ENCODE data around the gene CLPX. TPM values are rescaled to one million over a fixed set of nuclear protein-coding genes. Genes with fewer than 3 reads are reported as not detected.
A peak's percentile ranks its signal among the peaks of the same experiment; 100 is the strongest.
"Not testable (repeated sequence)": the region's sequence is repeated elsewhere in the genome, so short reads cannot be mapped to it uniquely, and the experiment has no call there.

The CLPX gene
- 47.2 TPM for total RNA-seq

GRCh38 chr15:65184868-65185717, at the start of gene CLPX:
Gene CLPX, minus strand, starts transcription at chr15:65185342. Its CDS starts 189 bp downstream, at chr15:65185153.
- peak; percentile 90 for DNase-seq (ENCODE audit: low spot score)

DNA sequence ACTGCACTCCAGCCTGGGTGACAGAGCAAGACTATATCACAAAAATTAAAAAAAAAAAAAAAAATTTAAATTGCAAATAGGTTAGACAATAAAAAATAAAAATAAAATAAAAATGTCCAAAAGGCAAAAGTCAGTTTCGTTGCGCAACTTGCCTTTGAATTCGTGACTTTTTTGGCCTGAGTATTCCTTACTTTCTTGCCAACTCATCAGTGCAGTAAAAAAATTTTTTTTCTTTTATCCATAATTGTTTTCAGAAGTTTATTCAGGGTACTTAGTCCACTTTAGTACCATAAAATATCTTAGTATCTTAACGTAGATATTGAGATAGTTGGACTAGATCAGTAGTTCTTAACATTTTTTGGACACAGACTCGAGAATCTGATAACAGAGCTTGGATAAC, 48.6 kb upstream of the CLPX start:
- no peak for DNase-seq (ENCODE audit: low spot score)

GRCh38 chr15:65232520-65232919, 47.4 kb upstream of the CLPX start:
- DNase-seq (ENCODE audit: low spot score), result no peak

GRCh38 chr15:65231306-65231705, 46.2 kb upstream of the CLPX start:
- no peak for DNase-seq (ENCODE audit: low spot score)

- not testable (repeated sequence) for DNase-seq (ENCODE audit: low spot score)
These were observed 41.8 kb upstream of the CLPX start for GRCh38 chr15:65226901-65227300.

- DNase-seq (ENCODE audit: low spot score), result no peak
These were observed 41.1 kb upstream of the CLPX start for GRCh38 chr15:65226221-65226620.

DNA sequence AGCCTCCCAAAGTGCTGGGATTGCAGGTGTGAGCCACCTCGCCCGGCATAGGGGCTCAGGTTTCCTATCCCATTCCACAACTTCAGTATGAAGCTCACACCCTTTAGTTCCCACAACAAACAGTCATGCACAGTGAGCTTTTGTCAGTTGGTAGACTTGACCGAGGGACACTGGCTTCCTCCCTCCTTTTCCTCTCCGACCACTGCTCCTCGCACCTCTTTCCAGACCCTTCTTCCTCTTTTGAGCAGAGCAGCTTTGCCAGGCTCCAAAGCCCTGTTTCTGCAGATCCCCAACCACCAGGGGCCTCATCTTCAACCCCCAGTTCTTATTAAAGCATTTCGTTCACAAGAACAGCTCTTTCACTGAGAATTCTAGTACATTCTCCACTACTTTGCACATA, 38.9 kb upstream of the CLPX start:
- DNase-seq (ENCODE audit: low spot score), result no peak

DNA sequence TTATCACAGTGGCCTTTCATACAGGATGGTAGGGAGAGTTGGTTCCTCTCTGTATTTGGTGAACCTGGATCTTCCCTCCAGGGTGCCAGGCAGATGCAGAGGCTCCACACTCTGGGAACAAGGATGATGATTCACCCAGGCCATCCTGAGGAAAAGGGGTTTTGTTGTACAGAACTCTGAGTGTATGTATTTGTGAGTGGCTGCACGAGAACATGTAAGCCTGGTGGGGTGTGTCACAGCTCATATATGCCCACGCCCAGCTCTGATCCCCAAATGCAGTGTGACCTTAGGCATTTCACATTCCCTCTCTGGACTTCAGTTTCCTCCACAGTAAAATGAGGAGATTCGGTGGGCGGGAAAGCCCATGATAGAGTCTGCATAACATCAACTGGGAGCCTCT, 37.7 kb upstream of the CLPX start:
- no peak for DNase-seq (ENCODE audit: low spot score)

DNA sequence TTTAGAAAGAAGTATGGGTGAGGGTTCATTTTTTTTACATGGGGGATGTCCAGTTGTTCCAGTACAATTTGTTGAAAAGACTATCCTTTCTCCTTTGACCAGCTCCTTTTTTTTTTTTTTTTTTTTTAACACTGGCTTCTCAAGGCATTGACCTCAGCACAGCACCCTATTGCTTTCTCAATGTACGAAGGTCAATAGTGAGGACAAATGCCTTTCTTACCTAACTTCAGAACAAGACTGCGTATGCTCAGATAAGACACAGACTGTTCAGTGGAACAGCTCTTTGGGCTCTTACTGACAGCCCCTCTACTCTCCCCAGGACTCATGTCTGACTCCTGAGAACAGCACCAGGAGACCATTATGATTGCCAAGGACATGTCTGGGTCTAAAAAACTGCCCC, 36.6 kb upstream of the CLPX start:
- no peak for DNase-seq (ENCODE audit: low spot score)

- no peak for DNase-seq (ENCODE audit: low spot score)
These were observed 34.0 kb upstream of the CLPX start for GRCh38 chr15:65219137-65219536.

DNA sequence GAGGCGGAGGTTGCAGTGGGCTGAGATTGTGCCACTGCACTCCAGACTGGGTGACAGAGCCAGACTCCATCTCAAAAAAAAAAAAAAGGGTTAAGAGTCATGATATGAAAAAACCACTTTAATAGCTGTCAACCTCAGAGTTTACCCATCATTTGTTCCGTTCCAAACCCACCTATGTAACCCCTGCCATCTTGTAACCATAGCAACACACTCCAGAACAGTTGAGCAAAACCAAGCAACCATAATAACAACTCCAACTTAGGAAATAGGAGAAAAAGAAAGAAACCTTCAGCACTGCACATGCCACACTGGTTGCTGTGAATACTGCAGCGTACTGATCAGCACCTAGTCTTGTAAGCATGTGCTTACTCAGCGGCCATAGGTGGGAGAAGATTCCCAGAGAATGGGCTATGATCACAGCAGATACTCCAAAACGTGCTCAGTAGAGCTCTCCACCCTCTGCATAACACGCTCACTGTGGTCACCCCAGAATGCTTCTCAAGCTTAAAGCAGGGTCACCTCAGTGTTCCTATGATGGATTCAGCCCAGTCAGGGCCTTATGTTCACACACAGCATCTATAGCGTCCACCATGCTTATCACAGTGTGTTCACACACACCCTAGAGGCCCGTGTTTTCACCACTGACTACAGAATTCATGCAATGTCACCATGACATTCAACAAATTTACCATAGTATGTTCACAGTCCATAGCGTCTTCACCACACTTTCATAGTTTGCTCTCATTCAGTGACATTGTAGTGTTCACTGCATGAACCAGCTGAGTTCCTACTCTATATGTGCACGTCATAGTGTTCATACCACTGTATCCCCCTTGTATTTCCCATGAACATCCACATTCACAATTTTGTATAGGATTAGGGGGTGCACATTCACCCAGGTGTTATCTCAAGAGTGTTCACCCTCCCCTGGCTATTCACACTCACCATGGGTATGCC, 32.7 kb upstream of the CLPX start:
- no peak for DNase-seq (ENCODE audit: low spot score)

DNA sequence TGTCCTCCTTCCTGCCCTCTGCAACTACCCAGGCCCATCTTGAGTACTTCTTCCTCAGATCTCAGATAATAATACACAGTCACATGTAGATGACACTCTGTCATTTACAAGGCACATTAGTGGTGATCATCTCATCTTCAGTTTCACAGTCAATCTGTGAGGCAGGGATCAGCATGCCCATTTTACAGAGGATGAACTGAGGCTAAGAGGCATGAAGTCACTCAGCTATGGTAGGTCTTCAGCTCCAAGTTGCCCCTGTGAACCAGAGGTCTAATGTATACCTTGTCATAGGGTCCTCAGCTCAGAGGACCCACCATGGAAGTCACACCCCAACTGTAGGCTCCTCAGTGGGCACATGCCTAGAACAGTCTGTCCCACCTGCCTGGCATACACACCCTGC, 30.4 kb upstream of the CLPX start:
- DNase-seq (ENCODE audit: low spot score), result no peak

- no peak for DNase-seq (ENCODE audit: low spot score)
These were observed 28.9 kb upstream of the CLPX start for GRCh38 chr15:65214010-65214409.

- DNase-seq (ENCODE audit: low spot score), result no peak
These were observed 28.1 kb upstream of the CLPX start for GRCh38 chr15:65213241-65213640.

DNA sequence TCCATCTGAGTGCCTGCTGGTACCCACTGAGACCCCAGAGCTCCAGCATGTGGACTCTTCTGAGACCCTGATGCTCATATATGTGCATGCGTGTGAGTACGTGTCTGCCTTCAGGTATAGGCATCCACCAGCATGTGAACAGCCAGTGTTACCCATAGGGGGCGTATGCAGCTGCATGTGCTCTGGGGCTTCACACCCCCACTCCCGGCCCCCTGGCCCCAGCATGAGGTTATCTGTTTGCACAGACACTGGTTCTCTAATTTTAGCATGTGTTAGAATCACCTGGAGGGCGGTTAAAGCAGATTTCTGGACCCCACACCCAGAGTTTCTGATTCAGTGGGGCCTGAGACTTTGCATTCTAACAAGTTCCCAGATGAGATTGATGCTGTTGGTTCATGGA, 27.0 kb upstream of the CLPX start:
- no peak for DNase-seq (ENCODE audit: low spot score)

GRCh38 chr15:65211482-65211982, 26.4 kb upstream of the CLPX start:
- DNase-seq (ENCODE audit: low spot score), result peak; percentile 27

GRCh38 chr15:65210770-65211481, 25.8 kb upstream of the CLPX start, which contains the start of gene CILP:
Gene CILP, minus strand, starts transcription at chr15:65211473. Its CDS starts 1,718 bp downstream, at chr15:65209755.
- DNase-seq (ENCODE audit: low spot score), result no peak

DNA sequence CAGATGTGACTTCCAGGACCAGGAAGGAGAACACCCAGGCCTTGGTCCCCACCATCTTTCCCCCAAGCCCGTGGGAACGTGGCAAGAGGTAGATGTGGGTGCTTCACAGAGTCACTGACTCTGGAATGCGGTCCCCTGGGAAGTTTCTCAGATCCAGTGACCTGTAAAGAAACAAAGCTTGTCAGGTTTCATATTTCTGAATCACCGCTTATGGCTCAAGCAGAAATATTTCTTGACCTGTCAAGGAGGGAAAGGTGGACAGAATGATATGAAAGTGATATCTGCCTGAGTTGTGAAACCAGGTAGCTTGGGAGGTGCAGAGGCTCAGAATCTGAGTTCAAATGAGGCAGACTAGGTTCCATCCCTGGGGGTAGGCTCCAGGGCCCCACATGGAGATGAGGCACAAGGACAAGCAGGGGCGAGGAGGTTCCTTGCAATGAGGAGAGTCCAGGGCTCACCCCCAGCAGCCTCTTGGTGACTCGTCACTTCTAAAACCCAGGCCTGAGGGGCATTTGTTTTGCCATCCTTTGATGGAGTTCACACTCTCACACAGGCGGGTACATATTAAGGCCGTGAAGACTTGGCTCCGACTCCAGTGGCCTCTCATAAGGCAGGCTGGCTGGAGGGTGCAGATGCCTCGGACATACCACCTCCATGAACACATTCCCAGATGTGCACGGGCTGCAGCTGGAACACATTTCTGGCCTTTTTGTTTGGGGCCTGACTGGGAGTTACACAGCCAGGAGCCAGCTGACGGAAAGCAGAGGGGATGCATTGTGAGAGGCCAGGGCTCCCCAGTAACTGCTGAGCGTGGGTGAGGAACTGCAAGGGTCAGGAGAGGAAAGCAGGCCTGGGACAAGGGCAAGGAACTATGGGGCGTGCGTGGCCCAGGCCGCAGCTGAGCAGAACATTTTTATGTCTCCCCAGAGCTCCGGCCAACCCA, 24.8 kb upstream of the CLPX start:
- peak; percentile 14 for DNase-seq (ENCODE audit: low spot score)

DNA sequence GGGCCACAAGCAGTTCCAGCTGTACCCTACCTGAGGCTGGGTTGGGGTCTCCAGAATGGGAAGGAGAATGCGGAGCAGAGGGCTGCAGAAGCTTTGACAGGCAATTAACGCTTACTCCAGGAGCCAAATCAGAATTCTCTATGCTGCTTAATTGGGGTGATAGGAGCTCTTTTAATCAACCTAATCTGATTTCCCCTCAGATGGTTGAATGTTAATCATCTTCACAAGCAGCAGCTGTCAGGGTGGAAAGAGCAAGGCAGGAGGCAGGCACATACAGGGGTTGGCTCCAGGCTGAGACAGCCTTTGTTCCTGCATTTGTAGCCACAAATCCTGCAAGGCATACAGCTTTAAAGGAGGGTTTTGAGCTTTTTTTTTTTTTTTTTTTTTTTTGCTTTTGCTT, 23.5 kb upstream of the CLPX start:
- DNase-seq (ENCODE audit: low spot score), result no peak

- no peak for DNase-seq (ENCODE audit: low spot score)
These were observed 22.2 kb upstream of the CLPX start for GRCh38 chr15:65207280-65207840.
